ENCODE measurements around the gene DDB1. TPM values are rescaled to one million over a fixed set of nuclear protein-coding genes. Genes with fewer than 3 reads are reported as not detected.
A peak's percentile ranks its signal among the peaks of the same experiment; 100 is the strongest.

DDB1 gene
- total RNA-seq, 2 donors from 2014 or later, result 118 to 133 TPM

DNA sequence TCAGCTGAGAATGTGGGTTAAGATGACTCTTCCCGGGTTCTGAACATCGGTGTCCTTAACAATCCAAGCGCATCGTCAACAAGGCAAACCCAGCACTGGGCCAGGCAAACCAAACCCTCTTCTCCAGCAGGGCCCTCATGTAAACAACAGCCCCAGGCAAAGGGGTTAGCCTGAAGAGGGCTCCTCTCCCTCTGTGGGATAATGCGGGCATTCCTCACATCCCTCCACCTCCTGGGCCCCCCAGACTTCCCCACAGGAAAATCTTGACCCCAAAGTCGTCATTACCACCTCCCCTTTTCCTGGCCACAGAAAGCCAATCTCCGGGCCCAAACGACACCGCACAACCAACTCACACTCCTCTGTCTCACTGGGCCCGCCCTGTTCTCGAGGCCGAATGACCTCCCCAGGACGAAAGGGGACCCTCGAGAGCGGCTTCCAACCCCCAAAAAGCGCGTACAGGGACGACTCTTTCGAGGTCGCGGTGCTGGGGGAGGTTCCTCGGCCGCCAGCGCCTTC, 566 bp downstream of the DDB1 start:
- Histone ChIP-seq H3K4me3 (peak overlapping the region; percentile 87 to 99), H3K27me3 (no peaks in the 10 kb centered on the region), H3K4me1 (peaks cover 0 to 33% of the 10 kb centered on the region in 2 donors), H3K36me3 (peaks cover 20% of the 10 kb centered on the region), H3K9me3 (no peaks in the 10 kb centered on the region), H3K27ac (peak overlapping the region; percentile 84 to 93)
- DNase-seq (ENCODE audit: low spot score), result no peak
- TF ChIP-seq, protein P1, sequence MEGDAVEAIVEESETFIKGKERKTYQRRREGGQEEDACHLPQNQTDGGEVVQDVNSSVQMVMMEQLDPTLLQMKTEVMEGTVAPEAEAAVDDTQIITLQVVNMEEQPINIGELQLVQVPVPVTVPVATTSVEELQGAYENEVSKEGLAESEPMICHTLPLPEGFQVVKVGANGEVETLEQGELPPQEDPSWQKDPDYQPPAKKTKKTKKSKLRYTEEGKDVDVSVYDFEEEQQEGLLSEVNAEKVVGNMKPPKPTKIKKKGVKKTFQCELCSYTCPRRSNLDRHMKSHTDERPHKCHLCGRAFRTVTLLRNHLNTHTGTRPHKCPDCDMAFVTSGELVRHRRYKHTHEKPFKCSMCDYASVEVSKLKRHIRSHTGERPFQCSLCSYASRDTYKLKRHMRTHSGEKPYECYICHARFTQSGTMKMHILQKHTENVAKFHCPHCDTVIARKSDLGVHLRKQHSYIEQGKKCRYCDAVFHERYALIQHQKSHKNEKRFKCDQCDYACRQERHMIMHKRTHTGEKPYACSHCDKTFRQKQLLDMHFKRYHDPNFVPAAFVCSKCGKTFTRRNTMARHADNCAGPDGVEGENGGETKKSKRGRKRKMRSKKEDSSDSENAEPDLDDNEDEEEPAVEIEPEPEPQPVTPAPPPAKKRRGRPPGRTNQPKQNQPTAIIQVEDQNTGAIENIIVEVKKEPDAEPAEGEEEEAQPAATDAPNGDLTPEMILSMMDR (IDR thresholded peaks at IDR 0.05), result no peak

DNA sequence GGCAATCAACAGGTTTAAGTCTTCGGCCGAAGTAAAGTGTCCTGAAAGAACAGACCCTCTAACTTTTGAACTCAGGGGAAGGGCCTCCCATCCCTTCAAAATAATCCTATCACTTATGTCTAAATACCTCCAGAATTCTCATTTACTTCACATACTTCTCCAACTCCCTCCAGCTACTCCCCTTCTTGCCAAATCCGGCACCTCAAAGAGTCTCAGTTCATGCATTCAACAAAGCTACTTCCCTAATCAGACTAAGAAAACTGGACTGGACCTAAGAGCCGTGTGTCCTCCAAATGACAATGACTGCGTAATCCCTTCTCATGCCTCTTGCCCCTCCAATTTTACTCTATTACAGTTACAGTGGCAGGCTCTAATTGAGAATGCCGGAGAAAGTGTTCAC, 1.3 kb downstream of the DDB1 start:
- H3K4me3 ChIP-seq, result peak overlapping the region in 1 of 2 donors; percentile 99
- peak overlapping the region in 1 of 2 donors; percentile 93 for H3K27ac ChIP-seq
- H3K4me1 ChIP-seq, result peaks cover 0 to 34% of the 10 kb centered on the region in 2 donors
- TF ChIP-seq, protein P1 (IDR thresholded peaks at IDR 0.05), result no peak
- DNase-seq (ENCODE audit: low spot score), result no peak
- peaks cover 21% of the 10 kb centered on the region for H3K36me3 ChIP-seq
- no peaks in the 10 kb centered on the region for H3K9me3 ChIP-seq
- H3K27me3 ChIP-seq, result no peaks in the 10 kb centered on the region

DNA sequence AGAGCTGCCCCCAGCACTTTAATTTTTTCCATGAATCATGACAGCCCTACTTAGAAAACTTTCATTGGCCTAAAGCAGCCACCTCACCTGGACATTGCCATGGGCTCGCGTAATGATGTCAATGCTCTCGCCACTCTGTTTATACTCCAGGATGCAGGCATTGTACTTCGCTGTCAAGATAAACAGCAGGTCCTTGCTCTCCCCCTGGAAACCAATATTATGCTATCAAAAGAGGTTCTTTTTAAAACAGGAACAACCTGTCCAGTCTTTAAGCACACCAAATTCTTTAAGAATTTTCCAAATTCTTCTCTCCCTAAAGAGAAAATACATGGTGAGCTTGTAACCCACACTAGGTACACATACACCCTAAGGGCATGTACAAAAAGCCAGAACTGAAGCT, 3.0 kb downstream of the DDB1 start:
- no peak overlapping the region for H3K4me3 ChIP-seq
- peaks cover 35% of the 10 kb centered on the region for H3K36me3 ChIP-seq
- H3K27ac ChIP-seq, result no peak overlapping the region
- DNase-seq (ENCODE audit: low spot score), result no peak
- H3K9me3 ChIP-seq, result no peaks in the 10 kb centered on the region
- H3K27me3 ChIP-seq, result no peaks in the 10 kb centered on the region
- TF ChIP-seq, protein P1 (IDR thresholded peaks at IDR 0.05), result no peak
- H3K4me1 ChIP-seq, result peaks cover 0 to 40% of the 10 kb centered on the region in 2 donors

DNA sequence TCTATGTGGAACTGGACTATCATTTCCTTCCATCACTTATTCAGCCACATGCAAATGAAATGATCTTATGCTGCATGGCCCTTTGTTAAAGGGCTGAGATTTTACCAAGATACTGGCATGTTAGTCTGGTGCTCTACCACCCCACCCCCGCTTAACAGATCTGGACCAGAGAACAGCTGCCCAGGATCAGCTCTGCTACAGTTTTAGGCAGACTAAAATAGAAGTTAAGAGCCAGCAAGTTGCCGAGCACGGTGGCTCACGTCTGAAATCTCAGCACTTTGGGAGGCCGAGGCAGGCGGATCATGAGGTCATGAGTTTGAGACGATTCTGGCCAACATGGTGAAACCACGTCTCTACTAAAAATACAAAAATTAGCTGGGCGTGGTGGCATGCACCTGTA, 4.6 kb downstream of the DDB1 start:
- Histone ChIP-seq H3K4me3 (no peak overlapping the region), H3K36me3 (peaks cover 50% of the 10 kb centered on the region), H3K9me3 (no peaks in the 10 kb centered on the region), H3K4me1 (peaks cover 0 to 32% of the 10 kb centered on the region in 2 donors), H3K27me3 (no peaks in the 10 kb centered on the region), H3K27ac (no peak overlapping the region)
- no peak for DNase-seq (ENCODE audit: low spot score)
- TF ChIP-seq, protein P1 (IDR thresholded peaks at IDR 0.05), result no peak

DNA sequence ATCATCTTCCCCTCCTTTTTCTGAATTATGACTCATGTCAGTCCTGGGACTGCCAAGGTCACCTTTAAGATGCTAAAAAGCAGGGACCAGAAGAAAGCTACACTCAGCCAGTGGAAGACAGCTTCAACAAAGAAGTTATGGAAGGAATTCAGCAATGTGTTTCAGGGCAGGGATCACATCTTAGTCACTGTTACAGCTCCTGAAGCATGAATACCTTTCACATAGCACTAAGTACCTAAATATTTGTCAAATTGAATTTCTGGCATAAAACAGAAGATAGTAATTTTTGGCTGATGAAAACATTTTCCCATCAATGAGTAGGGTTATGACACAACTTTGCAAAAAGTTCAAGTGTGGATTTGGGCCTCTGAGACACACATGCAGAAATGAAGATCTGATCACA, 5.2 kb downstream of the DDB1 start:
- H3K27me3 ChIP-seq, result no peaks in the 10 kb centered on the region
- H3K9me3 ChIP-seq, result no peaks in the 10 kb centered on the region
- H3K4me3 ChIP-seq, result no peak overlapping the region
- TF ChIP-seq, protein P1 (IDR thresholded peaks at IDR 0.05), result no peak
- peaks cover 57% of the 10 kb centered on the region for H3K36me3 ChIP-seq
- H3K27ac ChIP-seq, result no peak overlapping the region
- H3K4me1 ChIP-seq, result peaks cover 0 to 32% of the 10 kb centered on the region in 2 donors
- no peak for DNase-seq (ENCODE audit: low spot score)
